Measurements from ENCODE around the gene TPCN2.
"Not testable (repeated sequence)": the region's sequence is repeated elsewhere in the genome, so short reads cannot be mapped to it uniquely, and the experiment has no call there.

DNA sequence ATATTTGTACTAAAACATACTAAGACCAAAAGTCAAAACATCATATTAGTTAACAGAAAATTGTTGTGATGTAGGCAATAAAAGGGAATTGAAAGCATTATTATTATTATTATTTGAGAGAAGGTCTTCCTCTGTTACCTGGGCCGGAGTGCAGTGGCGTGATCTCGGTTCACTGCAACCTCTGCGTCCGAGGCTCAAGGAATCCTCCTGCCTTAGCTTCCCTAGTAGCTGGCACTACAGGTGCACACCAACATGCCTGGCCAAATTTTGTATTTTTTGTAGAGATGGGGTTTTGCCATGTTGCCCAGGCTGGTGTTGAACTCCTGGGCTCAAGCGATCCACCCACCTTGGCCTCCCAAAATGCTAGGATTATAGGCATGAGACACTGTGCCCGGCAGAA, 91.4 kb downstream of the TPCN2 start:
- TF ChIP-seq, protein P1, sequence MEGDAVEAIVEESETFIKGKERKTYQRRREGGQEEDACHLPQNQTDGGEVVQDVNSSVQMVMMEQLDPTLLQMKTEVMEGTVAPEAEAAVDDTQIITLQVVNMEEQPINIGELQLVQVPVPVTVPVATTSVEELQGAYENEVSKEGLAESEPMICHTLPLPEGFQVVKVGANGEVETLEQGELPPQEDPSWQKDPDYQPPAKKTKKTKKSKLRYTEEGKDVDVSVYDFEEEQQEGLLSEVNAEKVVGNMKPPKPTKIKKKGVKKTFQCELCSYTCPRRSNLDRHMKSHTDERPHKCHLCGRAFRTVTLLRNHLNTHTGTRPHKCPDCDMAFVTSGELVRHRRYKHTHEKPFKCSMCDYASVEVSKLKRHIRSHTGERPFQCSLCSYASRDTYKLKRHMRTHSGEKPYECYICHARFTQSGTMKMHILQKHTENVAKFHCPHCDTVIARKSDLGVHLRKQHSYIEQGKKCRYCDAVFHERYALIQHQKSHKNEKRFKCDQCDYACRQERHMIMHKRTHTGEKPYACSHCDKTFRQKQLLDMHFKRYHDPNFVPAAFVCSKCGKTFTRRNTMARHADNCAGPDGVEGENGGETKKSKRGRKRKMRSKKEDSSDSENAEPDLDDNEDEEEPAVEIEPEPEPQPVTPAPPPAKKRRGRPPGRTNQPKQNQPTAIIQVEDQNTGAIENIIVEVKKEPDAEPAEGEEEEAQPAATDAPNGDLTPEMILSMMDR (IDR thresholded peaks at IDR 0.05), result not testable (repeated sequence)
- TF ChIP-seq POLR2A (IDR thresholded peaks at IDR 0.05), result not testable (repeated sequence)

Measured in heart left ventricle (tissue), 13 donors.